GM11168 (cell line): ENCODE data around the gene GCK.

Source experiments
- in situ Hi-C: fragments of 300-500 bp; cut with MboI; formaldehyde crosslinking; loops from one replicate; pipeline ENCODE4 v1.12.0; 2022; ENCODE audit warnings: low sequenced_read_pairs; ENCODE audit not compliant: unreplicated experiment

The GCK gene

DNA sequence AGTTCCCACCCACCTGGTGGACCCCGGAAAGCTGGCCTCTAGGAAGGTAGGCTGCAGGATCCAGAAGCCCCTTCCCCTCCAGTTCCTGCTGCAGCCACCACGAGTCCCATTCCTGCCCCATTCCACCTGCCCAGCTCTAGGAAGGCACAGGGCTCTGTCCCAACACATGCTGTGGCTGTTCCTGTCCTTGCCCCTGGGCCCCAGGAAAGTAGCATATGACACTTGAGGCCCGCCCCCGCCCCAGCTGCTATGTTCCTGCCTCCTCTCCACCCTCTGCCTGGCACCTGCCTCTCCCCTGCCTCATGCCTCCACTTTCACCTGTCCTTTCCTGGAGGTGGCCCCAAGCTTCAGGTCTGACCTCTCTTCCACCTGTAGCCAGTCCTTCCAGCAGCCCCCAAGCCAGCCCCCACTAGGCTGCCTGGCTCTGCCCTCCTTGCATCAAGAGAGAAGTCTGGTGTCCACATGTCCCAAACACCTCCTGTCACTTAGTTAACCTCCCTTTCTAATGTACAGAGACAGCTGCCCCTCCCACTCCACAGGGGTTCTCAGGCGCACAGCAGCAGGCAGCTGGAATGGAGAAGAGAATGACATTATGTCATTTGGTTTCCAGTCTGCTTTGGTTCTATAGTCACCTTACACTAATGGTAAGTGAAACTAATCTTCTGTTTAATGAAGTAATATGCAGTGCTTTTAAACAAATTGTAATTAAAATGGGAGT lies 34.3 kb upstream of the GCK start:
- in situ Hi-C loops: no loop called here

GRCh38 chr7:44222776-44223261 lies 33.6 kb upstream of the GCK start:
- in situ Hi-C loops: no loop called here

DNA sequence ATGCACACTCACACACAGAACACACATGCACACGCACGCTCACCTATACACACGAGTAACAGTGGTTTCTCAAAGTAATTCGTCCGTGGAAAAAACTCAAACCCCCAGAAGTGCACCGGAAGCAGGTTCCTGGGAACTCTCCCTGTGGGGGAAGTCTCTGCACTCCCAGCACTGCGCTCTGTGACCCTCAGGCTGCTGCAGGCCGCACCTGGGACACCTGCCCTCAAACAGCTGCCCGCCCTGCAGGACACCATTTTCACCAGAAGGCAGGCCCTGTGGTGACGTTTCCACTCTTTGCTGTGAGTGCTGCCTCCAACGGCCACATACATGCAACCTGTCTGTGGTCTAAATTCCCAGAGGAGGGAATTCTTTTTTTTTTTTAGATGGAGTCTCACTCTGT lies 32.8 kb upstream of the GCK start:
- in situ Hi-C loops: no loop called here

DNA sequence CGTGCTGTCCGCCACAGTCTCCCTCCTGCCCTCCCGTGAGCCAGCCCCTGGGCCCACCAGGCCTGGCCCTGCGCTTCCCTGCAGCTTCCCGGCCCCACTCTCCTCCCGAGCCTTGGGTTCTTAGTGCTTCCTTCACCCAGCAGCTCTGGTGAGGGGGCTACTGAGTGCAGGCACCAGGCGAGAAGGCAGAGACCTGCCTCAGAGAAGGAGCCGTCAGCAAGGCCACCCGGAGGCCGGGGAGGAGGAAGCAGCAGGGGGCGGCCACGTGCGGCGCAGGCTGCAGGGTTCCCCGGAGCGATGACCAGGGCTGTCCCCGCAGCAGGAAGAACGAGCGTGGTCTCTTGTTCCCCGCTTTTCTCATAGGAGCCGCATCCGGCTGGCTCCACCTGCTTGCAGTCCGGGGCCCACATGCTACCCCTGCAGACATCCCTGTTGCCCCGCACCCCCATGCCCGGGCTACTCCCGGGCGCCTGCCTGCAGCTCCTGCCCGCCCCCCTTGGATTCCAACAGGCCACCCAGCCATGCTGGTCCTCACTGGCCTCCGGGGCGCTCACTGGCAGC lies 32.1 kb upstream of the GCK start:
- in situ Hi-C loops: no loop called here

DNA sequence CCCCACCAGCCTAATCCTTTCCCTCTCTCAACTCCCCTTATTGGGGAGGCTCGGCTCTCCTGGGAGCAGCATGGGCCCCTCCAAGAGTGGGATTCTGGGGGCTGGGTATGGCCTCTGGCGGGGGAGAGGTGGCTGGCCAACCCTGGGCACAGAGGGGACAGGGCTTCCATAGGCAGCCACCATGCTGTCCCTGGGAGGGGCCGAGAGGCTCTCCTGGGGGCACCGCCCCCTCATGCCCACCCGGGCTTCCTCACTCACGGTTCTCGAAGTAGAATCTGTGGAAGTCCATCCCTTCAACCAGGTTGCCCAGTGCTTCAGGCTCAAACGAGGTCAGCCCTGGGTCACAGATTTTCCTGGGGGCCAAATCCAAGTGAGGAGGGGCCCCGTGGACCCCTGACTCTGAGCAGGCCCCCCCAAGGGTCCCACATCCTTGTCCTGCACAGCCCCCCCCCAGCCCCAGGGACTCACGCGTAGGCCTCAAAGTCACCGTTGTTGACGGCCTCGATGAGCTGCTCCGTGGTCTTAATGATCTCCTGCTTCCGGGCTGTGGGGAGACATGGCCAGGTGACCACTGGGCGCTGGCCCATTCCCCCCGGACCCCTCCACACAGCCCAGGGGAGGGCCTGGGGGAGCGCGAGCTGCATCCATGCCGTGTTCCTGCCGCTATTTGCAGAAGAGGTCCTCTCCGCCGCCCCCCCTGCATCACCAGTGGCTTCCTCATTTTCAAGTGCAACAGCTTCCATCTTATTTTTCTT lies 31.3 kb upstream of the GCK start:
- in situ Hi-C loops: no loop called here

DNA sequence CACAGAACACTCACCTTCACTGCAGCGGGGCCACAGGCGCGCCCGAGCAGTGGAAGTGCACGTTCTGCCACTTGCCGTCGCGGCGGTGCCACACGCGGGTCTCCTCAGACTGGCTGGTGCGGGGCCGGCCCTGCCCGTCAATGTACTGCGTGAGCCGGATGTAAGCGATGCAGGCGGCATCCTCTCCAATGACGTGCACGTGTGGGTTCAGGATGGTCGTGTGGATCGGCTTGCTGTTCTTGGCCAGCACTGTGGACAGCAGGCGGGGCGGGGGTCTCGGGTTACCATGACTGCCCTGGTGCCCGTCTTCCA lies 30.8 kb upstream of the GCK start:
- in situ Hi-C loops: no loop called here

GRCh38 chr7:44219371-44220045 lies 30.3 kb upstream of the GCK start:
- in situ Hi-C loops: no loop called here

- in situ Hi-C loops: no loop called here
Observed at GRCh38 chr7:44218418-44219201, 29.4 kb upstream of the GCK start.

DNA sequence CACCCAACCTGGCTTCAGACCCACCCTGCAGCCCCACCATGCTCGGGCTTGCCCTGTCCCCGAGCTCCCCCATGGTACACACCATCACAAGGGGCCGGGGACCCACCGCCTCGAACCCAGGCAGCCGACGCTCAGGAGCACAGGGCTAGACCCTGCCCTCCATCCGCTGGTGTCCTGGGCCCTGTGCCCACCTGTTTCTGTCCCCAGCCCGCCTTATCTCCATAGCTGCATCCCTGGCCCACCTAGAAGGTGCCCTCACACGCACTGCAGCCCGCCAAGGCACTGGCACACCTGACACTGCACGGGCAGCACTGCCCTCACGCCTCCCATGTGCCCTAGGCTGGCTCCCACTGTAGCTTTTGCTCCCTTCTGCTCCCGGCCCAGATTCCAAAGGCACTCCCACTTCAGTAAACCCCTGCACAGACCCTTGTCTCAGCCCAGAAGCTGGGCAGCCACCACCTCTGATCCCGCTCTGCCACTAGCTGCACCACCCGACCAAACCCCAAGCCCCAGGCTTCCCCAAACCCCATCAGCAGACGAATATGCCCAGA lies 28.7 kb upstream of the GCK start:
- in situ Hi-C loops: no loop called here

- in situ Hi-C loops: no loop called here
Observed at GRCh38 chr7:44217223-44217714, 28.0 kb upstream of the GCK start.

GRCh38 chr7:44216521-44217222 lies 27.4 kb upstream of the GCK start:
- in situ Hi-C loops: no loop called here

GRCh38 chr7:44216019-44216418 lies 26.8 kb upstream of the GCK start:
- in situ Hi-C loops: no loop called here

DNA sequence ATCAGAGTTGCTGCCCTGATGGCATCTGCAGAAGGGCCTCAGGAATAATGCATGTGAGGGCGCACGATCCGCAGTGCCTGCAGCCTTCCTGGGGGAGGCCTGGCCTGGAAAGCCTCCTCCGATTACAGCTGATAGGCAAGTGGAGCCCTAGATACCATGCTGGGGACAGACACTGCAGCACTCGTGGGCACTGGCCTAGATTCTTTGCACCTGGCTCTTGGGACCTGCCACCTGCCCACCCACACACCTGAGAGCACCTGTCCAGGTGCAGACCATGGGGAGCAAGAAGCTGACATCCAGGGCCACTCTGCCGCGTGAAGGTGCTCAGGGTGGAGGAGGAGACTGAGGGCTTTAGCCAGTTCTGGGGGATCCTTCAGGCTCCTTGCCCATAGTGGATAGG lies 26.3 kb upstream of the GCK start:
- in situ Hi-C loops: no loop called here

DNA sequence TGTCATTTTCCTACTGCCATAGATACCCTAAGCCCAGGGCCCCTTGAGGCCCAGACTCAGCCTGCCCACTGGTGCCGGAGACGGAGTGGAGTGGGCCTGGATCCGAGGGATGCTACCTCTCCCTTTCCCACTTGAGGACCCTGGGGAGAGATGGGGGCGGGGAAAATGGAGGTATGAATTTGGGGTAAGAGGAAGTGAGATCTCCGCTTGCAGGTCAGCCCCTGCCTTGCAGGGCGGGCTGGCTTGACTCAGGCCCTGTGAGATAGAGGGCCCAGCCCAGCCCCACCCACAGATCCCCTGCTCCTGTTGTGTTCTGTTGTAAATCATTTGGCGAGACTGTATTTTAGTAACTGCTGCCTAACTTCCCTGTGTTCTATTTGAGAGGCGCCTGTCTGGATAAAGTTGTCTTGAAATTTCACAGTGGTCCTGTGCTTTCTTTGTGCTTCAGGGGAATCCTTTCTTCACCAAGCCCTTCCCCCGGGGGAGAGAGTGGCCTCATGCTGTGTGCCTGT lies 24.7 kb upstream of the GCK start:
- in situ Hi-C loops: no loop called here

DNA sequence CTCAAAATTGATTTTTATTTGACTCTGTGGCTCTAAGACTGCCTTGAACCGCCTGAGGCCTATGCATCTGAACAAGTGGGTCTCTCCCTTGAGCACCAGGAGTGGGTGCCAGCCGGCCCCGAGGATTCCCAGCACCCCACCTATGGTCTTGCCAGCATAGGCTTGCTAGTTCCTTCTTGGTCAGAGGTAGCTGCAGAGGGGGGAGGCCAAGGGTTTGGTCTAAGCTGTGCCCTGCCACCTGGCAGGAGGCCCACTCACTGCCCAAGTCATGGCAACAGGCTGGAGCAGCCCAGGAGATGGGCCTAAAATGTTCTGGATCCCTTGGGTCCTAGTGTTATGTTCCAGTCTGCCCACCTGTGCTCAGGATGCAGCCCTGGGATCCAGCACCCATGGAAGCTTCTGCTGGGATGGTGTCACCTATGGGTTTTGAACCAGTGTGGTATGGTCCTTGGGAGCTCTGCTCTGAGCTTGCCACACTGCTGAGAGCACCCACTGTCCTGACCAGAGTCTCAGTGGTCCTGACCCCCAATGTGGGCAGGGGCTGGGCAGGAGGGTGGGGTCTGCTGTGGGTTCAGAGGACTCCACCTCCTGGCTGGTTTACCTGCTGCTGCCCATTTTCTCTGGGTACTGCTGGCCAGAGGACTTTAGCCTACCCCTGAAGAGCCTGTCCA lies 24.1 kb upstream of the GCK start:
- in situ Hi-C loops: no loop called here

GRCh38 chr7:44212581-44213184 lies 23.4 kb upstream of the GCK start:
- in situ Hi-C loops: no loop called here

DNA sequence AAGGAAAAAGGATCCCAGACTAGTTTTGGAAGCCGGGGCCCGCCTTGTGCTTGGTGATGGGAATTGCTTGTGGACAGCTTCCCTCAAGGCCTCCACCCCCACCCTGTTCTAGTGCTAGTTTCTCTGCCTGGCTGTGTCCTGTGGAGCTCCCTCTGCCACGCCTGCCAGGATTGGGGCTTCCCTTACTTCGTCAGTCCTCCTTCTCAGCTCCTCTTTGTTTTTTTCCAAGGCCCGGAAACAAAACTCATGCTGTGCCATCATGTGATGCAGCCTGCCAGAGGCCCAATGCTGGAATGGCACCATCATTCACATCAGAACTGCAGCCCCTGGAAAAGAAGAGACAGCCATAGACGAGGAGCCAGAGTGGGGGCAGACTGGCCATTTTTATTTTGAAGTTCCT lies 22.8 kb upstream of the GCK start:
- in situ Hi-C loops: no loop called here

- in situ Hi-C loops: no loop called here
Observed at GRCh38 chr7:44211126-44211675, 22.0 kb upstream of the GCK start.
